Adrenal gland (tissue), 12 donors: ENCODE data around the gene TMCC3. TPM values are rescaled to one million over a fixed set of nuclear protein-coding genes. Genes with fewer than 3 reads are reported as not detected.

Experiments
- DNase-seq, 7 donors: peaks; one replicate each; pipeline ENCODE4 v3.0.0-alpha.2; 2019 to 2020
- H3K27ac ChIP-seq, 5 donors: fragments of 200-600 bp; sonication (generic) in 4 of 5; 1 replicate in 3 of 5; 2 replicates in 2 of 5; pipeline versions ENCODE4 v1.5.1 to v1.8.0; 2016 to 2020; ENCODE audit warnings: mild to moderate bottlenecking in 1 of 5
- H3K27me3 ChIP-seq: fragments of 200-600 bp; 2 replicates; pipeline ENCODE4 v1.8.0; 2021
- H3K36me3 ChIP-seq, 2 donors: fragments of 200-600 bp; replicated peaks in 1 of 2; 1 replicate in 1 of 2; 2 replicates in 1 of 2; pipeline versions ENCODE4 v1.5.1 to v1.8.0; 2018 to 2022
- H3K4me1 ChIP-seq, 2 donors: fragments of 200-600 bp; replicated peaks in 1 of 2; 1 replicate in 1 of 2; 2 replicates in 1 of 2; pipeline versions ENCODE4 v1.5.1 to v1.8.0; 2018 to 2021
- H3K4me3 ChIP-seq, 4 donors: fragments of 200-600 bp; sonication (generic) in 3 of 4; one replicate each; pipeline ENCODE4 v1.5.1; 2016 to 2018
- H3K9me3 ChIP-seq, 3 donors: fragments of 200-600 bp; sonication (generic) in 1 of 3; replicated peaks in 1 of 3; 1 replicate in 2 of 3; 2 replicates in 1 of 3; pipeline versions ENCODE4 v1.5.1 to v1.8.0; 2016 to 2021
- CTCF ChIP-seq, 6 experiments: fragments of 450-650 bp in 4 of 6; fragments of 200-600 bp in 2 of 6; sonication (generic) in 1 of 6; IDR thresholded peaks; 1 replicate in 5 of 6; 2 replicates in 1 of 6; pipeline versions ENCODE4 v1.5.1 to v1.8.0; 2016 to 2021; ENCODE audit warnings: antibody characterized with exemption in 6 of 6, mild to moderate bottlenecking in 2 of 6, moderate library complexity in 1 of 6
- POLR2A ChIP-seq, 2 donors: fragments of 450-650 bp; IDR thresholded peaks; one replicate each; pipeline ENCODE4 v1.6.1; 2017; ENCODE audit warnings: antibody characterized with exemption in 2 of 2, mild to moderate bottlenecking in 2 of 2, moderate library complexity in 1 of 2
- WGBS, 4 donors: extraction: QIAGEN DNeasy Blood & Tissue Kit in 2 of 4; methylation state at CpG; one replicate each; pipeline versions ENCODE4 v1.1.5 to v1.1.7; 2013 to 2017; 5-methylcytosine and 5-hydroxymethylcytosine counted together
- intact Hi-C, 2 donors: fragments of 100-400 bp; cut with DNase I; formaldehyde crosslinking; loops; one replicate each; pipeline versions ENCODE4 v1.14.1 to v1.15.0; 2022 to 2023
- polyA plus RNA-seq, 3 donors: library from polyadenylated mRNA; stranded (reverse); fragments of 200-250 nt in 2 of 3; fragments of 350-450 nt in 1 of 3; fragmentation: Illumina TruSeq in 1 of 3; extraction: RNeasy Lipid Tissue Mini Kit (QIAGEN cat#74804) in 1 of 3; gene quantifications; one replicate each; pipeline ENCODE4 v1.2.3, GENCODE V29; 2013 to 2014
- total RNA-seq, 9 donors: library from RNA; depleted of rRNA in 4 of 9; stranded (reverse); fragments of >200 nt in 4 of 9; fragments of 120-200 nt in 1 of 9; fragmentation: NEBNext Ultra II Directional in 1 of 9; extraction: Animal tissue kit (Norgen Biotek cat#: 25700) in 1 of 9; gene quantifications; one replicate each; pipeline versions ENCODE4 v1.1.0 to v1.2.4, GENCODE V29; 2013 to 2023
- donor health status: healthy with polysubstance abuse.
- donor health status: Bipolar disorder and iron deficiency.
- donor health status: DM: yes; HTN: yes; CAD: no.
- donor health status: DM: no; HTN: no; CAD: no.
- donor health status: DM: no; HTN: no; CAD: no.
- donor health status: DM: yes; HTN: yes; CAD: no.

The TMCC3 gene
- total and polyA plus RNA-seq, 12 donors, result 1.2 to 13.4 (median 6.7) TPM

- H3K27ac ChIP-seq, result no peak overlapping the region
- H3K27me3 ChIP-seq, result no peaks in the 10 kb centered on the region
- no peaks in the 10 kb centered on the region for H3K4me1 ChIP-seq
- peak in 1 of 7 donors; percentile 50 for DNase-seq
- no peak for TF ChIP-seq CTCF (IDR thresholded peaks at IDR 0.05)
- TF ChIP-seq POLR2A (IDR thresholded peaks at IDR 0.05), result no peak
- 64 to 79% (median 70%) methylated on average over 3 of the region's 3 CpGs for WGBS, 4 donors
- no peaks in the 10 kb centered on the region for H3K9me3 ChIP-seq
- no peak overlapping the region for H3K4me3 ChIP-seq
- H3K36me3 ChIP-seq, result no peaks in the 10 kb centered on the region
- intact Hi-C loops, result no loop called here
These were observed 94.7 kb downstream of the TMCC3 start for GRCh38 chr12:94555687-94556086.

DNA sequence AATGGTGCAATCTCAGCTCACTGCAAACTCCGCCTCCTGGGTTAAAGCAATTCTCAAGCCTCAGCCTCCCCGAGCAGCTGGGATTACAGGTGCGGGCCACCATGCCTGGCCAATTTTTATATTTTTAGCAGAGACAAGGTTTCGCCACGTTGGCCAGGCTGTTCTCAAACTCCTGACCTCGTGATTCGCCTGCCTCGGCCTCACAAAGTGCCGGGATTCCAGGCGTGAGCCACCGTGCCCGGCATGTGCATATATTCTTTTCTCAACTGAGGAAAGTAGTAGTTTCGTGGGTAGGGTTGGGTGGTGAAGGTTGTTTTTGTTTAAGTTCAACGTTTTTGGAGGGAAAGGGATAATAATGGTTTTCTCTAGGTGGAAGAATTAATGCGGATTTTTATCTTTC, 96.5 kb downstream of the TMCC3 start:
- peak in 1 of 7 donors; percentile 25 for DNase-seq
- Histone ChIP-seq H3K4me1 (no peaks in the 10 kb centered on the region), H3K4me3 (no peak overlapping the region), H3K9me3 (no peaks in the 10 kb centered on the region), H3K36me3 (no peaks in the 10 kb centered on the region), H3K27ac (no peak overlapping the region), H3K27me3 (no peaks in the 10 kb centered on the region)
- TF ChIP-seq CTCF (IDR thresholded peaks at IDR 0.05) (no peak), POLR2A (IDR thresholded peaks at IDR 0.05) (no peak)
- 92 to 95% (median 94%) methylated on average over 15 of the region's 15 CpGs for WGBS, 4 donors
- intact Hi-C loops, result no loop called here

- H3K9me3 ChIP-seq, result no peaks in the 10 kb centered on the region
- no peaks in the 10 kb centered on the region for H3K27me3 ChIP-seq
- DNase-seq, result peak in 6 of 7 donors; percentile 17 to 74 (median 55)
- TF ChIP-seq POLR2A (IDR thresholded peaks at IDR 0.05) (no peak), CTCF (IDR thresholded peaks at IDR 0.05) (no peak)
- H3K4me3 ChIP-seq, result no peak overlapping the region
- no peaks in the 10 kb centered on the region for H3K4me1 ChIP-seq
- WGBS, 4 donors, result 32 to 60% (median 45%) methylated on average over 3 to 6 of the region's 6 CpGs
- H3K36me3 ChIP-seq, result no peaks in the 10 kb centered on the region
- H3K27ac ChIP-seq, result no peak overlapping the region
- intact Hi-C loops, result no loop called here
These were observed 97.2 kb downstream of the TMCC3 start for GRCh38 chr12:94553130-94553519.

- DNase-seq, result no peak
- no peaks in the 10 kb centered on the region for H3K36me3 ChIP-seq
- H3K27ac ChIP-seq, result no peak overlapping the region
- H3K9me3 ChIP-seq, result no peaks in the 10 kb centered on the region
- no peak overlapping the region for H3K4me3 ChIP-seq
- WGBS, 4 donors, result 58 to 94% (median 77%) methylated on average over 3 to 4 of the region's 4 CpGs
- H3K27me3 ChIP-seq, result no peaks in the 10 kb centered on the region
- intact Hi-C loops, result no loop called here
- TF ChIP-seq CTCF (IDR thresholded peaks at IDR 0.05) (no peak), POLR2A (IDR thresholded peaks at IDR 0.05) (no peak)
- no peaks in the 10 kb centered on the region for H3K4me1 ChIP-seq
These were observed 98.5 kb downstream of the TMCC3 start for GRCh38 chr12:94551810-94552209.
